A549 (cell line): Measurements from ENCODE around the gene SLC25A30.

Experiments used
- EP300 ChIP-seq, 2 experiments: fragments of >200 bp; sonication (Bioruptor Twin); formaldehyde crosslinking; IDR thresholded peaks; 2 replicates in 1 of 2; 3 replicates in 1 of 2; pipeline ENCODE4 v1.6.1; 2016 to 2017
- MAZ ChIP-seq: fragments of 150-350 bp; IDR thresholded peaks from 2 replicates; pipeline ENCODE4 v1.6.1; 2014; ENCODE audit warnings: antibody characterized with exemption, low read depth, low read length, borderline replicate concordance
- POLR2A ChIP-seq: IDR thresholded peaks from 2 replicates; pipeline ENCODE4 v1.6.1; 2012; ENCODE audit warnings: mild to moderate bottlenecking, low read length
- POLR2AphosphoS2 ChIP-seq: conservative IDR thresholded peaks from 2 replicates; pipeline ENCODE4 v1.6.1; 2012; ENCODE audit warnings: low read length, improper control_type of control experiment, inconsistent platforms
- RFX5 ChIP-seq: fragments of 450-650 bp; IDR thresholded peaks from 2 replicates; pipeline ENCODE4 v1.7.1; 2014; ENCODE audit warnings: antibody characterized with exemption, mild to moderate bottlenecking, moderate library complexity
- ZFP36 ChIP-seq: fragments of 450-650 bp; IDR thresholded peaks from 2 replicates; pipeline ENCODE4 v1.6.1; 2014; ENCODE audit warnings: borderline replicate concordance; ENCODE audit not compliant: partially characterized antibody
- TF ChIP-seq, protein P1 (sequence below): fragments of >200 bp; sonication (Bioruptor Twin); formaldehyde crosslinking; IDR thresholded peaks from 3 replicates; pipeline ENCODE4 v1.5.1; 2016
- TF ChIP-seq, protein P2 (sequence below): fragments of >200 bp; sonication (Bioruptor Twin); formaldehyde crosslinking; IDR thresholded peaks from 3 replicates; pipeline ENCODE4 v1.6.1; 2016

DNA sequence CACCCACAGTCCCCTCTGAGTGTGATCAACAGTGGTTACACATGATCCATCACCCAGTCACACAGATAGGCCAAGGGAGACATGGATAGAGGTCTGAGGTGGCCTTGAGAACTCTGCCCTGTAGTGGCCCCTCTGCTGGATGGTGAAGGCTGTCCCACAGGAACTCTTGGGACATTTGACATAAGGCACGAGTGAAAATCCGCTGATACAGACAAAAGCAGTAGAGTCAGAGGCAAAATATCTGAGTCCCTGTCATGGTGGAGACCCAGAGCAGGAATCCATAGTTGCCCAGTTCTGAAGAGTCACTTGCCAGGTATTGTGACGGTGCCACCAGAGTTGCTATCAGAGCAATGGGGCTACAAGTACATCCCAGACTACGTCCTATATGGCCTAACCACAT is 18.8 kb upstream of the SLC25A30 start:
- TF ChIP-seq, protein P1, sequence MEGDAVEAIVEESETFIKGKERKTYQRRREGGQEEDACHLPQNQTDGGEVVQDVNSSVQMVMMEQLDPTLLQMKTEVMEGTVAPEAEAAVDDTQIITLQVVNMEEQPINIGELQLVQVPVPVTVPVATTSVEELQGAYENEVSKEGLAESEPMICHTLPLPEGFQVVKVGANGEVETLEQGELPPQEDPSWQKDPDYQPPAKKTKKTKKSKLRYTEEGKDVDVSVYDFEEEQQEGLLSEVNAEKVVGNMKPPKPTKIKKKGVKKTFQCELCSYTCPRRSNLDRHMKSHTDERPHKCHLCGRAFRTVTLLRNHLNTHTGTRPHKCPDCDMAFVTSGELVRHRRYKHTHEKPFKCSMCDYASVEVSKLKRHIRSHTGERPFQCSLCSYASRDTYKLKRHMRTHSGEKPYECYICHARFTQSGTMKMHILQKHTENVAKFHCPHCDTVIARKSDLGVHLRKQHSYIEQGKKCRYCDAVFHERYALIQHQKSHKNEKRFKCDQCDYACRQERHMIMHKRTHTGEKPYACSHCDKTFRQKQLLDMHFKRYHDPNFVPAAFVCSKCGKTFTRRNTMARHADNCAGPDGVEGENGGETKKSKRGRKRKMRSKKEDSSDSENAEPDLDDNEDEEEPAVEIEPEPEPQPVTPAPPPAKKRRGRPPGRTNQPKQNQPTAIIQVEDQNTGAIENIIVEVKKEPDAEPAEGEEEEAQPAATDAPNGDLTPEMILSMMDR: no peak
- TF ChIP-seq POLR2A (no peak), RFX5 (no peak), POLR2AphosphoS2 (no peak), ZFP36 (no peak), EP300 (IDR thresholded peaks at IDR 0.05) (no peak), MAZ (no peak)
- TF ChIP-seq, protein P2, sequence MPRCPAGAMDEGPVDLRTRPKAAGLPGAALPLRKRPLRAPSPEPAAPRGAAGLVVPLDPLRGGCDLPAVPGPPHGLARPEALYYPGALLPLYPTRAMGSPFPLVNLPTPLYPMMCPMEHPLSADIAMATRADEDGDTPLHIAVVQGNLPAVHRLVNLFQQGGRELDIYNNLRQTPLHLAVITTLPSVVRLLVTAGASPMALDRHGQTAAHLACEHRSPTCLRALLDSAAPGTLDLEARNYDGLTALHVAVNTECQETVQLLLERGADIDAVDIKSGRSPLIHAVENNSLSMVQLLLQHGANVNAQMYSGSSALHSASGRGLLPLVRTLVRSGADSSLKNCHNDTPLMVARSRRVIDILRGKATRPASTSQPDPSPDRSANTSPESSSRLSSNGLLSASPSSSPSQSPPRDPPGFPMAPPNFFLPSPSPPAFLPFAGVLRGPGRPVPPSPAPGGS: no peak
